Smooth muscle cell (in vitro differentiated cells): ENCODE data around the gene ZNF593OS. TPM values are rescaled to one million over a fixed set of nuclear protein-coding genes. Genes with fewer than 3 reads are reported as not detected.

ENCODE experiments used
- DNase-seq: peaks from one replicate; lab custom pipeline; 2025; ENCODE audit not compliant: unreplicated experiment; lab: John Stamatoyannopoulos, UW
- H2AFZ ChIP-seq: fragments of 200-600 bp; sonication (generic); 2 replicates; pipeline ENCODE4 v1.6.0; 2016; ENCODE audit warnings: antibody characterized with exemption, low read depth, mild to moderate bottlenecking
- H3F3A ChIP-seq: fragments of 200-600 bp; sonication (generic); 2 replicates; pipeline ENCODE4 v1.6.0; 2017; ENCODE audit warnings: antibody characterized with exemption, low read depth
- H3K27ac ChIP-seq: fragments of 200-600 bp; sonication (generic); 2 replicates; pipeline ENCODE4 v1.5.1; 2016; ENCODE audit warnings: low read depth, mild to moderate bottlenecking
- H3K27me3 ChIP-seq: fragments of 200-600 bp; sonication (generic); 2 replicates; pipeline ENCODE4 v1.6.1; 2016; ENCODE audit warnings: low read depth, mild to moderate bottlenecking
- H3K36me3 ChIP-seq: fragments of 200-600 bp; sonication (generic); 2 replicates; pipeline ENCODE4 v1.5.1; 2016; ENCODE audit warnings: low read depth
- H3K4me1 ChIP-seq: fragments of 200-600 bp; sonication (generic); 2 replicates; pipeline ENCODE4 v1.5.1; 2016; ENCODE audit warnings: low read depth
- H3K4me2 ChIP-seq: fragments of 200-600 bp; sonication (generic); 2 replicates; pipeline ENCODE4 v1.6.0; 2016; ENCODE audit warnings: mild to moderate bottlenecking
- H3K4me3 ChIP-seq: fragments of 200-600 bp; sonication (generic); 2 replicates; pipeline ENCODE4 v1.5.1; 2016; ENCODE audit warnings: mild to moderate bottlenecking
- H3K79me2 ChIP-seq: fragments of 200-600 bp; sonication (generic); 2 replicates; pipeline ENCODE4 v1.6.0; 2016; ENCODE audit warnings: low read depth, mild to moderate bottlenecking
- H3K9ac ChIP-seq: fragments of 200-600 bp; sonication (generic); 2 replicates; pipeline ENCODE4 v1.6.0; 2016; ENCODE audit warnings: low read depth
- H3K9me3 ChIP-seq: fragments of 200-600 bp; sonication (generic); replicated peaks from 2 replicates; pipeline ENCODE4 v1.5.1; 2016; ENCODE audit warnings: low read depth
- H4K20me1 ChIP-seq: fragments of 200-600 bp; sonication (generic); 2 replicates; pipeline ENCODE4 v1.6.0; 2016; ENCODE audit warnings: low read depth
- WGBS: methylation state at CpG from one replicate; pipeline ENCODE4 v1.1.7; 2016; ENCODE audit warnings: low lambda C conversion rate; 5-methylcytosine and 5-hydroxymethylcytosine counted together
- polyA plus RNA-seq: library from polyadenylated mRNA; unstranded; fragments of >200 nt; fragmentation: Nextera tagmentation; extraction: Ambion mirVana; gene quantifications from 2 replicates; pipeline ENCODE4 v1.2.1, GENCODE V29; 2016
- total RNA-seq: library from RNA; depleted of rRNA; stranded (reverse); fragments of >200 nt; gene quantifications from 2 replicates; pipeline ENCODE4 v1.2.3, GENCODE V29; 2014
- TF ChIP-seq, protein P1 (sequence below): fragments of 200-600 bp; sonication (generic); IDR thresholded peaks from 2 replicates; pipeline ENCODE4 v1.5.1; 2017; ENCODE audit warnings: borderline replicate concordance, mild to moderate bottlenecking, antibody characterized with exemption; ENCODE audit not compliant: insufficient read depth, poor library complexity, severe bottlenecking

ZNF593OS gene
- total and polyA plus RNA-seq, 2 experiments from 2014 or later, result not detected

- Histone ChIP-seq H2AFZ (no peak overlapping the region), H4K20me1 (no peaks in the 10 kb centered on the region), H3K9me3 (no peaks in the 10 kb centered on the region), H3K36me3 (no peaks in the 10 kb centered on the region), H3K4me1 (peaks cover 21% of the 10 kb centered on the region), H3K27ac (no peak overlapping the region), H3K9ac (no peak overlapping the region), H3K4me2 (no peak overlapping the region), H3F3A (no peaks in the 10 kb centered on the region), H3K79me2 (no peaks in the 10 kb centered on the region), H3K4me3 (no peak overlapping the region), H3K27me3 (peaks cover 15% of the 10 kb centered on the region)
- TF ChIP-seq, protein P1, sequence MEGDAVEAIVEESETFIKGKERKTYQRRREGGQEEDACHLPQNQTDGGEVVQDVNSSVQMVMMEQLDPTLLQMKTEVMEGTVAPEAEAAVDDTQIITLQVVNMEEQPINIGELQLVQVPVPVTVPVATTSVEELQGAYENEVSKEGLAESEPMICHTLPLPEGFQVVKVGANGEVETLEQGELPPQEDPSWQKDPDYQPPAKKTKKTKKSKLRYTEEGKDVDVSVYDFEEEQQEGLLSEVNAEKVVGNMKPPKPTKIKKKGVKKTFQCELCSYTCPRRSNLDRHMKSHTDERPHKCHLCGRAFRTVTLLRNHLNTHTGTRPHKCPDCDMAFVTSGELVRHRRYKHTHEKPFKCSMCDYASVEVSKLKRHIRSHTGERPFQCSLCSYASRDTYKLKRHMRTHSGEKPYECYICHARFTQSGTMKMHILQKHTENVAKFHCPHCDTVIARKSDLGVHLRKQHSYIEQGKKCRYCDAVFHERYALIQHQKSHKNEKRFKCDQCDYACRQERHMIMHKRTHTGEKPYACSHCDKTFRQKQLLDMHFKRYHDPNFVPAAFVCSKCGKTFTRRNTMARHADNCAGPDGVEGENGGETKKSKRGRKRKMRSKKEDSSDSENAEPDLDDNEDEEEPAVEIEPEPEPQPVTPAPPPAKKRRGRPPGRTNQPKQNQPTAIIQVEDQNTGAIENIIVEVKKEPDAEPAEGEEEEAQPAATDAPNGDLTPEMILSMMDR, result no peak
- WGBS, result 63% methylated on average over 5 of the region's 5 CpGs
- no peak for DNase-seq
These were observed 17.6 kb downstream of the ZNF593OS start for GRCh38 chr1:26153966-26154532.

DNA sequence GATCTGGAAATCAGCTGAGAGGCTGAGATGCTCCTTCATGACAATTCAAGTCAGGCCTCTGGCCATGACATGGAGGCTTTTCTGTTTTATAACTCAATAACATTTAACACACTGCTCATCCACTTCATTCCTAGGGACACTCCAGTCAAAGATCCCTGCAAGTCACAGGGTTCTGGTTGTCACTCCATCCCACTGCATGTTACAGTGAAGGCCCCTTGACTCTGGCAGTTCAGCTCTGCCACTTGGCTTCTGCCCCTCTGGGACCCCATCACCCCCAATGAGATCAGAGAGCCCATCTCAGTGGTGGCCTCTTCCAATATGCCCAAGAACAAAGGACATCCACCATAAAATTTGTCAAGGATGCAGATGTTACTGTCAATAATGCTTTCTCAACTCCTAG, 22.7 kb downstream of the ZNF593OS start:
- Histone ChIP-seq H4K20me1 (no peaks in the 10 kb centered on the region), H2AFZ (no peak overlapping the region), H3K27ac (no peak overlapping the region), H3K27me3 (peaks cover 3% of the 10 kb centered on the region), H3F3A (no peaks in the 10 kb centered on the region), H3K36me3 (no peaks in the 10 kb centered on the region), H3K9ac (no peak overlapping the region), H3K4me1 (no peaks in the 10 kb centered on the region), H3K79me2 (no peaks in the 10 kb centered on the region), H3K9me3 (no peaks in the 10 kb centered on the region), H3K4me2 (no peak overlapping the region), H3K4me3 (no peak overlapping the region)
- TF ChIP-seq, protein P1, result no peak
- DNase-seq, result no peak

- TF ChIP-seq, protein P1, result no peak
- Histone ChIP-seq H3F3A (no peaks in the 10 kb centered on the region), H3K4me3 (no peak overlapping the region), H3K27me3 (no peaks in the 10 kb centered on the region), H3K27ac (no peak overlapping the region), H3K4me1 (no peaks in the 10 kb centered on the region), H3K79me2 (no peaks in the 10 kb centered on the region), H2AFZ (no peak overlapping the region), H3K4me2 (no peak overlapping the region), H4K20me1 (no peaks in the 10 kb centered on the region), H3K36me3 (no peaks in the 10 kb centered on the region), H3K9me3 (no peaks in the 10 kb centered on the region), H3K9ac (no peak overlapping the region)
- WGBS, result 38% methylated on average over 6 of the region's 6 CpGs
- no peak for DNase-seq
These were observed 25.7 kb downstream of the ZNF593OS start for GRCh38 chr1:26145960-26146294.
